Measurements from ENCODE around the gene CADPS2. TPM values are rescaled to one million over a fixed set of nuclear protein-coding genes. Genes with fewer than 3 reads are reported as not detected.
"Not testable (repeated sequence)": the region's sequence is repeated elsewhere in the genome, so short reads cannot be mapped to it uniquely, and the experiment has no call there.

The CADPS2 gene
- total and polyA plus RNA-seq, 2 donors (not counting 3 experiments of a cell fraction or from before 2014, with no cell fraction given) = 9.5 to 22.6 TPM

DNA sequence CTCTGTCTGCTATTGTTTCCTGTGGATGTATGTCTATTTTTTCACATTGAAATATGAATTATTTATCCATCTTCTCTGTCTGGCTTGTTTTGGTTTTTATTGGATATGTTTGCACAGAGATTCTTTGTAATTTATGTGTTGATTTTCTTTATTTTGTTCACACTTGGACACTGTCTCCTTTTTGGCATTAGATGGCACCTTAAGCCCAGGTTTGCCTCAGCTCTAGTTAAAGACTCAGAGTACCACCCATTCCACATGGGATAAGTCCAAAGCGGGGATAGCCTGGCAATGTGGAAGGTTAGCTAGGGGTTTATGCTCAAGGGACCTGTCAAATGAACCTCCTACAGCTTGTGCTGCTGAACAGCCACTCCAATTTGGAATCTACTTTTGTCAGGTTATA lies 595.8 kb downstream of the CADPS2 start:
- ChIA-PET POLR2A (no interaction called here), CTCF (interaction anchor here (0.8 to 1.3 kb wide), 3 partner anchors 238 to 243 kb away, joined by 3 to 6 read pairs (median 3); no protein-coding TSS in a partner anchor)
- no peaks in the 10 kb centered on the region for H4K20me1 ChIP-seq (replicated peaks; ENCODE audit: control insufficient read depth, extremely low read depth, insufficient read depth, low read length)
- TF ChIP-seq, protein P1, sequence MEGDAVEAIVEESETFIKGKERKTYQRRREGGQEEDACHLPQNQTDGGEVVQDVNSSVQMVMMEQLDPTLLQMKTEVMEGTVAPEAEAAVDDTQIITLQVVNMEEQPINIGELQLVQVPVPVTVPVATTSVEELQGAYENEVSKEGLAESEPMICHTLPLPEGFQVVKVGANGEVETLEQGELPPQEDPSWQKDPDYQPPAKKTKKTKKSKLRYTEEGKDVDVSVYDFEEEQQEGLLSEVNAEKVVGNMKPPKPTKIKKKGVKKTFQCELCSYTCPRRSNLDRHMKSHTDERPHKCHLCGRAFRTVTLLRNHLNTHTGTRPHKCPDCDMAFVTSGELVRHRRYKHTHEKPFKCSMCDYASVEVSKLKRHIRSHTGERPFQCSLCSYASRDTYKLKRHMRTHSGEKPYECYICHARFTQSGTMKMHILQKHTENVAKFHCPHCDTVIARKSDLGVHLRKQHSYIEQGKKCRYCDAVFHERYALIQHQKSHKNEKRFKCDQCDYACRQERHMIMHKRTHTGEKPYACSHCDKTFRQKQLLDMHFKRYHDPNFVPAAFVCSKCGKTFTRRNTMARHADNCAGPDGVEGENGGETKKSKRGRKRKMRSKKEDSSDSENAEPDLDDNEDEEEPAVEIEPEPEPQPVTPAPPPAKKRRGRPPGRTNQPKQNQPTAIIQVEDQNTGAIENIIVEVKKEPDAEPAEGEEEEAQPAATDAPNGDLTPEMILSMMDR (IDR thresholded peaks at IDR 0.05; ENCODE audit: extremely low read depth in 1 of 2, insufficient read depth in 1 of 2, low read depth in 1 of 2, low read length in 2 of 2) = no peak
- TF ChIP-seq POLR2A (IDR thresholded peaks at IDR 0.05; ENCODE audit: low read depth, low read length) = no peak
- dilution Hi-C loops (cut with MboI; ENCODE audit: extremely low pct_ligation_motif_present, low sequenced_read_pairs) = no loop called here
- no peaks in the 10 kb centered on the region for H3K9me1 ChIP-seq (replicated peaks; ENCODE audit: control insufficient read depth, extremely low read depth, insufficient read depth, low read length)
- no peaks in the 10 kb centered on the region for H3K36me3 ChIP-seq (ENCODE audit: control insufficient read depth in 2 of 2, extremely low read depth in 1 of 2, insufficient read depth in 2 of 2, low read length in 2 of 2)
- FAIRE-seq (no peak), DNase-seq (ENCODE audit: low read depth, low spot score) (no peak)
- H2AFZ ChIP-seq (ENCODE audit: low read depth, low read length) = no peak overlapping the region
- no peak overlapping the region for H3K4me3 ChIP-seq (replicated peaks in 1 of 3; ENCODE audit: insufficient read depth in 1 of 3, low read depth in 1 of 3, low read length in 3 of 3)
- intact Hi-C loops (cut with micrococcal nuclease) = loop anchor here (5.0 kb wide), 1 partner anchor 237 kb away; no protein-coding TSS in a partner anchor
- H3K9me3 ChIP-seq (replicated peaks; ENCODE audit: control insufficient read depth, insufficient read depth, low read length) = no peaks in the 10 kb centered on the region
- no TSS peak for BruUV-seq (replicated peaks)
- H3K27me3 ChIP-seq (ENCODE audit: control insufficient read depth in 2 of 2, insufficient read depth in 2 of 2, low read length in 2 of 2) = peaks cover 11 to 42% of the 10 kb centered on the region in 2 experiments
- H3K9ac ChIP-seq (replicated peaks; ENCODE audit: extremely low read depth, insufficient read depth, low read length) = no peak overlapping the region
- H3K4me1 ChIP-seq (ENCODE audit: control insufficient read depth, extremely low read depth, insufficient read depth, low read length) = no peaks in the 10 kb centered on the region
- H3K79me2 ChIP-seq (ENCODE audit: control insufficient read depth, insufficient read depth, low read length) = no peaks in the 10 kb centered on the region
- no peak overlapping the region for H3K27ac ChIP-seq (ENCODE audit: insufficient read depth, low read depth, low read length)
- no peak overlapping the region for H3K4me2 ChIP-seq (ENCODE audit: insufficient read depth, low read length)

DNA sequence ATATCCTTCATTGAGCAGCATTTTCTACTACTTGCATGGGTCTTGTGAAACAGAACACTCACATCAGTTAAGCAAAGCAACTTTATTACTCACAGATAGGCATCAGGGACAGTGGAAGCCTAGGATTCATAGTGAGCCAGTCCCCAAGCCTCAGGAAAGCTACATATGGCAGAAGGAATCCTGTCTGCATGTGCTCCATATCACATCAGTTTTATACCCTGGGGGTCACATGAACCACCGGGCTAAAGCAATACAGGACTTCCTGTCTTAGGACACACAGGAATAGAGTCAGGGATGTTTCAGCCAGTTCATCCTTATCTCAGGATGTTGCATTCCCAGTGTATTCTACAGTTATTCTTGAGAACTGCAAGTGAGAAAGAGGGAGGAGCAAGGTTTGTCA lies 596.8 kb downstream of the CADPS2 start:
- Histone ChIP-seq H3K4me1 (ENCODE audit: control insufficient read depth, extremely low read depth, insufficient read depth, low read length) (no peaks in the 10 kb centered on the region), H3K36me3 (ENCODE audit: control insufficient read depth in 2 of 2, extremely low read depth in 1 of 2, insufficient read depth in 2 of 2, low read length in 2 of 2) (no peaks in the 10 kb centered on the region), H3K4me3 (replicated peaks in 1 of 3; ENCODE audit: insufficient read depth in 1 of 3, low read depth in 1 of 3, low read length in 3 of 3) (no peak overlapping the region), H3K9ac (replicated peaks; ENCODE audit: extremely low read depth, insufficient read depth, low read length) (no peak overlapping the region), H3K79me2 (ENCODE audit: control insufficient read depth, insufficient read depth, low read length) (no peaks in the 10 kb centered on the region), H3K27ac (ENCODE audit: insufficient read depth, low read depth, low read length) (no peak overlapping the region), H3K4me2 (ENCODE audit: insufficient read depth, low read length) (no peak overlapping the region), H3K27me3 (ENCODE audit: control insufficient read depth in 2 of 2, insufficient read depth in 2 of 2, low read length in 2 of 2) (peaks cover 8 to 32% of the 10 kb centered on the region in 2 experiments), H2AFZ (ENCODE audit: low read depth, low read length) (no peak overlapping the region), H4K20me1 (replicated peaks; ENCODE audit: control insufficient read depth, extremely low read depth, insufficient read depth, low read length) (no peaks in the 10 kb centered on the region), H3K9me1 (replicated peaks; ENCODE audit: control insufficient read depth, extremely low read depth, insufficient read depth, low read length) (no peaks in the 10 kb centered on the region), H3K9me3 (replicated peaks; ENCODE audit: control insufficient read depth, insufficient read depth, low read length) (no peaks in the 10 kb centered on the region)
- TF ChIP-seq, protein P1 (IDR thresholded peaks at IDR 0.05; ENCODE audit: extremely low read depth in 1 of 2, insufficient read depth in 1 of 2, low read depth in 1 of 2, low read length in 2 of 2) = no peak
- TF ChIP-seq GATA2 (IDR thresholded peaks at IDR 0.05; ENCODE audit: insufficient read depth, insufficient read length, low read depth, low read length) = peak; percentile 7
- intact Hi-C loops (cut with micrococcal nuclease) (no loop called here), dilution Hi-C loops (cut with MboI; ENCODE audit: extremely low pct_ligation_motif_present, low sequenced_read_pairs) (no loop called here)
- no TSS peak for BruUV-seq (replicated peaks)
- FAIRE-seq (no peak), DNase-seq (ENCODE audit: low read depth, low spot score) (no peak)
- POLR2A ChIA-PET = no interaction called here
- CTCF ChIA-PET = no interaction called here

- FAIRE-seq; H3K27me3 ChIP-seq (ENCODE audit: control insufficient read depth in 2 of 2, insufficient read depth in 2 of 2, low read length in 2 of 2); H4K20me1 ChIP-seq (replicated peaks; ENCODE audit: control insufficient read depth, extremely low read depth, insufficient read depth, low read length); H3K79me2 ChIP-seq (ENCODE audit: control insufficient read depth, insufficient read depth, low read length); dilution Hi-C loops (cut with MboI; ENCODE audit: extremely low pct_ligation_motif_present, low sequenced_read_pairs); DNase-seq (ENCODE audit: low read depth, low spot score); H3K9me1 ChIP-seq (replicated peaks; ENCODE audit: control insufficient read depth, extremely low read depth, insufficient read depth, low read length); H3K27ac ChIP-seq (ENCODE audit: insufficient read depth, low read depth, low read length); H3K9me3 ChIP-seq (replicated peaks; ENCODE audit: control insufficient read depth, insufficient read depth, low read length); CTCF ChIA-PET; H3K4me2 ChIP-seq (ENCODE audit: insufficient read depth, low read length); H3K4me1 ChIP-seq (ENCODE audit: control insufficient read depth, extremely low read depth, insufficient read depth, low read length); BruUV-seq (replicated peaks); H2AFZ ChIP-seq (ENCODE audit: low read depth, low read length); H3K9ac ChIP-seq (replicated peaks; ENCODE audit: extremely low read depth, insufficient read depth, low read length); H3K36me3 ChIP-seq (ENCODE audit: control insufficient read depth in 2 of 2, extremely low read depth in 1 of 2, insufficient read depth in 2 of 2, low read length in 2 of 2); intact Hi-C loops (cut with micrococcal nuclease); POLR2A ChIA-PET; H3K4me3 ChIP-seq (replicated peaks in 1 of 3; ENCODE audit: insufficient read depth in 1 of 3, low read depth in 1 of 3, low read length in 3 of 3): not testable (repeated sequence)
Observed at GRCh38 chr7:122284608-122285007, 601.7 kb downstream of the CADPS2 start.
